Fibroblast of skin of right quadriceps (primary cell): ENCODE measurements around the gene SMYD2.

ENCODE experiments used
- DNase-seq: peaks from one replicate; pipeline ENCODE4 v3.0.0-alpha.2; 2013

Gene SMYD2

DNA sequence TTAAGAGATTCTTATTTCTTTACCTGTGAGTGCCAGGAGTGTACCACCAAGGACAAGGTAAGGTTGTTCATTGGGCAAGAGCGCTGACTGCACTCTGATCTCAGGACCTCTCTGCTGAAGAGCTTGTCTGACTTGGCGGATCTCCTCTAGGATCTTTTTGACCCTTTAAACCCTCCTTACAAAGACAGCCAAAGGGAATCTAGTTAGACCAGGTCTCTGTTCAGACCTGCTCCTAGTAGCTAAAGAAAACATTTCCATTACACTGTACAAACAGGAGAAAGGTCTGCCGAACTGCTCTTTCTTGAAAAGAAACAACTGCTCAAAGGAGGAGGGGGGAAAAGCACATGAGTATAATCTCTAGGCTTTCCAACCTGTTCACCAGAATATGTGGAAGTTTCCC is 49.3 kb downstream of the SMYD2 start:
- no peak for DNase-seq

DNA sequence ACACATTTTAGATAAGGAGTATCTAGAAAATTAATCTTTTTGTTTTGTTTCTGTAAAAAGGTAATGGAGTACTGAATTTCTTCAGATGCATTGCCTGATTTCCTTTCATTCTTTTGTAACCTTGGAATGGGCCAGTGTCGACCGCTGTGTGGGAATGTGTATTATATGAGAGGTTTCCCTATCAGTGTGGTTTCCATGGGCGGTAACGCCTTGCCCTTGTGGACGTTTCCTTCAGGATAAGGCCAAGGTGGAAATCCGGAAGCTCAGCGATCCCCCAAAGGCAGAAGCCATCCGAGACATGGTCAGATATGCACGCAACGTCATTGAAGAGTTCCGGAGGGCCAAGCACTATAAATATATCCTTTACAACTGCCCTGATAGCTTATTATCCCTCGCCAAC is 49.8 kb downstream of the SMYD2 start:
- DNase-seq = no peak

DNA sequence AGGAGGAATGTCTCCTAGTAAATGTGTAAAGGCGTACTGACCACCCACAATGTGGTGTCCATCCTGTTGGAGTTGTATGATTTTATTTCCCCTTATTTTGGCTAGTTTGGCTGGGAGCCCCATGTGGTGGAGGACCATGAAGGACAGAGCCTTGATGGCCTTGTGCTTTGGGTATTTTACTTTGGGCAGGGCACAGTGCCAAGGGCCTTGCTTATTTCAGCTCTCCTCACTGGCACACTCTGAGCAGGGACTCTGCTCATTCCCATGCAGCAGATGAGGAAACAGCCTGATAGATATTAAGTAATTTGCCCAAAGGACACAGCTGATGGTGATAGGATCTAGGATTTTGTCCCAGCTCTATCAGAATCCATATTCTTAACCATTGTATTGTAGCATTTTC is 50.2 kb downstream of the SMYD2 start:
- DNase-seq = no peak

- peak; percentile 39 for DNase-seq
Measured at GRCh38 chr1:214331827-214332423, 51.0 kb downstream of the SMYD2 start.

- peak; percentile 61 for DNase-seq
Measured at GRCh38 chr1:214332946-214333798, 52.2 kb downstream of the SMYD2 start.

GRCh38 chr1:214335567-214335966 is 54.6 kb downstream of the SMYD2 start:
- DNase-seq = no peak

GRCh38 chr1:214337015-214337414 is 56.1 kb downstream of the SMYD2 start:
- DNase-seq = no peak

- peak; percentile 67 for DNase-seq
Measured at GRCh38 chr1:214337511-214337910, 56.6 kb downstream of the SMYD2 start.

DNA sequence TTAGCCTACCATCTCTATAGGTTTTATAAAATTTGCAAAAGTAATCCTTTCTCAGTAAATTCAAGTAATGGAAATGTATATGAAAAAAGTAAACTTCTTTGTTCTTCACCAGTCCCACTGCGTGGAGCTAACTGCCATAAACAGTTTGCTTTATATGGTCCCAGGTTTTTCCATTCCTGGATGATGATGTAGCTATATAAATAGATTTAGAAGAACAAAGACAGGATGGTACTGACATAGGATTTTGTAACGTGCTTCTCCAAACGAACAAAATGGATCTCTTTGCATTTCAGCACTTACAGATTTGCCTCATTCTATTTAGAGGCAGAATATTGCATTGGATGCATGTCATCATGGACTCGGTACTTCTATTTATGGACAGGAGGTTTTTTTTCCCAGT is 57.3 kb downstream of the SMYD2 start:
- DNase-seq = no peak

DNA sequence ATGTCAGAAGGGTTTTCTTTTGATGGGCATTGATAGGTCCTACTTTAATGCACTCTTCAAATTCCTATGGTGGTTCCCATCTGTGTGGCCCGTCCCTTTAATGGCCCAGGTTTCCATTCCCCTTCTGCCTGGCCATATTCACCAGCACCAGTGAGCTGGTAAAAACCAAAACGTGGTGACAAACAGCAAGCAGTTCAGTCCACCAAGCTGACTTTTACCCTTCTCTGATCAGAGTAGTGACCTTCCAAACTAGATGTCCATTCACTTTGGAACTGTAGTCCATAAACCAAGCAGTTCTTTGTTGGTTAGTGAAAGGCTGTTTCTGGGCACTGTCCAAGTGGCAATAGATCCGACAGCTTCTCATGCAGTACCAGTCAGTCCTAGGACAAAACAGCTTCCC is 60.5 kb downstream of the SMYD2 start:
- DNase-seq = no peak

- no peak for DNase-seq
Measured at GRCh38 chr1:214341932-214342331, 61.0 kb downstream of the SMYD2 start.

- DNase-seq = no peak
Measured at GRCh38 chr1:214342525-214342924, 61.6 kb downstream of the SMYD2 start.

DNA sequence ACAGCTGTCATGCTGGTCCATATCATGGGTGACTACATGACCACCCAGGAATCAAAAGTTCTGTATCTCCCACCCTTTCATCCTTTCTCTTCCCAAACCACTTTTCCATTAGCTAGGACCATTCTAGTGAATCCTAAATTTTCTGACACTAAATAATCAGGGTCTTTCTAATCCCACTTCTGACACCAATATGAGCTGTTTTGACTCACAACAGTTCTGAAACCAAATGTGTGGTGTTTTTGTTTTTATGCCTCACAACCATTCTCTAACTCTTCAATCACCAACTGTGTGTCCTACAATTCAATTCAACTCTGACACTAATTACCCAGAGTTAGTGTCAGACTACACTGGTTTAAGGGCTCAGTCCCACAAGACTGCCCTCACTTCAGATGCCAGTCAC is 63.9 kb downstream of the SMYD2 start:
- no peak for DNase-seq

DNA sequence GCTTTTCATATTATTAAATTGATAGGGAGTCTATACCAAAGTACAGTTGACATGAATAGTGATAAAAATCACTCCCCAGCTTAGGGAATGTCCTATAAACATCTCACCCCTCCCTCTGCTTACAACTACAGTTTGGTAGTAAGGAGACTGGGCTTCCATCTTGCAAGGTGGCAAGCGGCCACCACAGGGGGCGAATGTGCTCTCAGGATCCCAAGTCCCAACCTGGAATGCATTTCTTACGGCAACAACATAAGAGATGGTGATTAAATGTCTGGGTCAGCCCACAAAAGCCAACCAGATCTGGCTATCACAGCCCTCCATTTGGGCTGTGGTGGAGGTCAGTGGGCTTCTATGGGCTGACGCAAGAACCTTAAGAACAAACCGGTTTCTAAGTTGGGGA is 68.0 kb downstream of the SMYD2 start:
- DNase-seq = no peak

DNA sequence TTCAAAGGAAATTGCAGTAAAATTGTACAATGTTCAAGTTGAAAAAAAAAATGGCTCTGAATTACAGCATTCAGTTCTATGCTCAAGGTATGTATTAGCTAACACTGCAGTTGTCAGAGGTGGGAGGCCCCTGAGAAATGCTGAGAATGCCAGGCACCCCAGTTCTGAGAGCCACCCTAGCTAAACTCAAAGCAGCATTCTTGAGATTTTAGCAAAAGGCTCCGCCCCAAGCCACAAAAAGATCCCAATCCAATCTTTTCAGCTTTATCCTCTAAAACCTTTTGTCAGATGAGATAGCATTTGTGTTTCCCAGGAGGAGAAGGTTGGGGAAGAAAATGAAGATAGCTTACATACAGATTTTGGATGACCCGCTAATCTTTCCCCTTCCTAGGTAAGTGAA is 68.8 kb downstream of the SMYD2 start:
- peak; percentile 58 for DNase-seq

DNA sequence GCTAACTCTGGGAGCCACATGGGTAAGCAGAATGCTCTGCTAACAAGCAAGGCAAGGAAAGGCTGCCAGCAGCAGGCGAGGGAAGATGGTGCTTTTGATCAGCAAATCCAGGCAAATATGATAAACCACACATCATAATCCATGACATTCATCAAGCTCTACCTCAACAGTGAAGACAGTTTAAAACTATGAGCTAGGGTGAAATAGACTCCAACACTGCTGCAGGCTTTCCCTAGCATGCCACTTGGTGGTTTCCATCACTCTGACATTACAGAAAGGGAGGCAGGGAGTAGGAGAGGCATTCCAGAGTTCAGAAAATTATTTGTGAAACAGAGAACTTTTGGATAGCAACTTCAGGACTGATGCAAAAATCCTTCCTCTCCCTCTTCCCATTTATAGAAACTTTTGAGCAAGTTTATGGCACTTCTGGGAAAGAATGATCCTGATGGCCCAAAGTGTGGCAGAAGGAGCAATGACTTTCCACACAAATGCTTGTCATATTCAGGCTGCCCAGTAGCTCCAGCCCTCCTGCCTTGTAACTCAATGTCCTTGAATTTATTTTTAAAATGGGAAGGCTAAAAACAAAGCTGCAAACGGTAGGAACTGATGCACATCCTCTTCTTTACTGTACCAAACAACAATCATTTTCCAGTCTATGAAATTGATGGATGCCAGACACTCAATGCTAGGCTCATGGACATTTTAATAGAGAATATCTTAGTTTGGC is 70.8 kb downstream of the SMYD2 start:
- DNase-seq = no peak

DNA sequence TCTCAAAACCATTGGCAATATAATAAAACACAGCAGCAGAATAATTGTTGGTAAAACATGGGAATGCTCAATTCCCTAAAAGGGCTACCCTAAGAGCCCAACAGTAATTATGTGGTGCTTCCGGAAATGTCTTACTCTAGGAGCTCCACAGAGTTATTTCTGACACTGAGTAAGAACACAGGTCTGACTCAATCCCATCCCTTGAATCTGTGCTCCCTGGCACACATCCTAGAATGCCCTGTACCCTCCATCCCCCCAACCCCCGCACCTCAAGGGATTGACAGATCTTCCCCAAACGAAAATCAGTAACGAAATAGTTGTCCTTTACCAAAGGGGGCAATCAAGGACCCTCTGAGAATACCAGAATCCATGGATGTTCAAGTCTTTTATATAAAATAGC is 71.9 kb downstream of the SMYD2 start:
- DNase-seq = peak; percentile 28

GRCh38 chr1:214354440-214355148 is 73.6 kb downstream of the SMYD2 start:
- peak; percentile 53 for DNase-seq

- DNase-seq = no peak
Measured at GRCh38 chr1:214360116-214360515, 79.2 kb downstream of the SMYD2 start.

DNA sequence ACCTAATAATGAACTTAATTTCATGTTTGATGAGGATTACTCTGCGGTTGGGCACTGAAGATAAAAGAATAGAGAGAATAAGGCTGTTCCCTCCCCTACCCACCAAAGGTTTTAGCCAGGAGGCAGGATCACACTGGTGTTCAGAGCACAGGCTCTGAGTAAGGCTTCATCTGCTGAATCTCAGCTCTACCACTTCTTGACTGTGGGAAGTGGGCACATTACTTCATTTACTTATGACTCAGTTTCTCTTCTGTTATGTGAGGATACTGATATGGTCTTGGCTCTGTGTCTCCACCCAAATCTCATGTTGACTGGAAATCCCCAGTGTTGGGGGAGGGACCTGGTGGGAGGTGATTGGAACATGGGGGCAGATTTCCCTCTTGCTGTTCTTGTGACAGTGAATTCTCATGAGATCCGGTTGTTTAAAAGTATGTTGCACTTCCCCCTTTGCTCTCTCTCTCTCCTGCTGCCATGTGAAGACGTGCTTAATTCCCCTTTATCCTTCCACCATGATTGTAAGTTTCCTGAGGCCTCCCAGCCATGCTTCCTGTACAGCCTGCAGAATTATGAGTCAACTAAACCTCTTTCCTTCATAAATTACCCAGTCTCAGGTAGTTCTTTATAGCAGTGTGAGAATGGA is 79.7 kb downstream of the SMYD2 start:
- DNase-seq = no peak

- DNase-seq = no peak
Measured at GRCh38 chr1:214361636-214362035, 80.7 kb downstream of the SMYD2 start.

- peak; percentile 27 for DNase-seq
Measured at GRCh38 chr1:214362188-214362882, 81.4 kb downstream of the SMYD2 start.
